K562 (cell line): ENCODE data around the gene VSNL1. TPM values are rescaled to one million over a fixed set of nuclear protein-coding genes. Genes with fewer than 3 reads are reported as not detected.

Experiments used
- ATAC-seq: fragments of 200-7000 bp; cut with Tn5 transposase; 3 replicates; pipeline ENCODE4 v1.9.1; 2020; ENCODE audit warnings: moderate library complexity
- BruUV-seq: library from RNA; stranded (reverse); fragments of 400-500 nt; replicated peaks from 2 replicates; lab custom pipeline; 2021; lab: Mats Ljungman, UMichigan
- CTCF ChIA-PET: fragments of 300-600 bp; formaldehyde crosslinking; extraction: SDS; loops from one replicate; lab custom pipeline; 2021; ENCODE audit warnings: low intra/inter-chr PET ratio; lab: Yijun Ruan, JAX
- POLR2A ChIA-PET: fragments of 300-600, 350-650 bp; sonication (Branson Sonifier 250); formaldehyde crosslinking; extraction: SDS; loops from one replicate; lab custom pipeline; 2021; ENCODE audit warnings: antibody characterized with exemption, inconsistent platforms; lab: Yijun Ruan, JAX
- DNase-seq, 4 experiments: peaks; one replicate each; pipeline versions ENCODE4 v3.0.0 to v3.0.0-alpha.2; 2011 to 2018; ENCODE audit warnings: low spot score in 3 of 4, mixed read lengths in 3 of 4; ENCODE audit errors: extremely low read depth in 1 of 4
- FAIRE-seq: peaks from 2 replicates; lab custom pipeline; 2011; peaks lifted over from hg19 to GRCh38; lab: Jason Lieb, UNC
- H2AFZ ChIP-seq: 2 replicates; pipeline ENCODE4 v1.6.0; 2011; ENCODE audit warnings: low read depth, low read length, control low read depth, inconsistent platforms
- H3K27ac ChIP-seq: fragments of 200-600 bp; 3 replicates; pipeline ENCODE4 v1.8.0; 2011; ENCODE audit warnings: low read depth, mild to moderate bottlenecking, control low read depth, inconsistent platforms, low read length, moderate library complexity, mixed read lengths; ENCODE audit errors: extremely low read depth
- H3K27me3 ChIP-seq, 2 experiments: fragments of 300-600 bp in 1 of 2; 2 replicates in 1 of 2; 3 replicates in 1 of 2; pipeline versions ENCODE4 v1.6.0 to v1.8.0; 2011; ENCODE audit warnings: inconsistent platforms in 2 of 2, low read length in 2 of 2, mild to moderate bottlenecking in 1 of 2, mixed read lengths in 1 of 2, moderate library complexity in 1 of 2; ENCODE audit not compliant: control insufficient read depth in 2 of 2, insufficient read depth in 2 of 2
- H3K36me3 ChIP-seq: fragments of 300-600 bp; 3 replicates; pipeline ENCODE4 v1.8.0; 2011; ENCODE audit warnings: mild to moderate bottlenecking, low read length, inconsistent platforms; ENCODE audit not compliant: control insufficient read depth, insufficient read depth
- H3K4me1 ChIP-seq, 2 experiments: fragments of 200-600 bp in 1 of 2; replicated peaks in 1 of 2; 2 replicates in 1 of 2; 3 replicates in 1 of 2; pipeline versions ENCODE4 v1.5.1 to v1.8.0; 2011; ENCODE audit warnings: inconsistent platforms in 2 of 2, low read length in 2 of 2, mild to moderate bottlenecking in 1 of 2, mixed read lengths in 1 of 2, moderate library complexity in 1 of 2; ENCODE audit not compliant: control insufficient read depth in 2 of 2, insufficient read depth in 2 of 2
- H3K4me2 ChIP-seq: 2 replicates; pipeline ENCODE4 v1.6.1; 2011; ENCODE audit warnings: low read length, control low read depth, inconsistent platforms, mixed read lengths; ENCODE audit not compliant: insufficient read depth
- H3K4me3 ChIP-seq: fragments of 200-600 bp; sonication (generic), shearing (Covaris generic); 2 replicates; pipeline ENCODE4 v1.5.1; 2016; ENCODE audit warnings: control low read depth, inconsistent platforms
- H3K79me2 ChIP-seq: fragments of 200-600 bp; 3 replicates; pipeline ENCODE4 v1.8.0; 2011; ENCODE audit warnings: low read length, inconsistent platforms; ENCODE audit not compliant: control insufficient read depth, insufficient read depth
- H3K9ac ChIP-seq, 2 experiments: 2 replicates each; pipeline versions ENCODE4 v1.6.0 to v1.6.1; 2011; ENCODE audit warnings: low read depth in 2 of 2, low read length in 2 of 2, control low read depth in 1 of 2, inconsistent platforms in 1 of 2, mild to moderate bottlenecking in 1 of 2, mixed read lengths in 1 of 2; ENCODE audit not compliant: insufficient read depth in 1 of 2
- H3K9me1 ChIP-seq: one replicate; pipeline ENCODE4 v1.6.0; 2011; ENCODE audit warnings: inconsistent platforms, mild to moderate bottlenecking, low read length, moderate library complexity; ENCODE audit not compliant: control insufficient read depth, insufficient read depth
- H3K9me3 ChIP-seq: replicated peaks from 2 replicates; pipeline ENCODE4 v1.5.1; 2011; ENCODE audit warnings: low read depth, low read length, inconsistent platforms; ENCODE audit not compliant: control insufficient read depth, insufficient read depth
- H4K20me1 ChIP-seq: replicated peaks from 2 replicates; pipeline ENCODE4 v1.6.1; 2011; ENCODE audit warnings: low read length, inconsistent platforms, mixed read lengths; ENCODE audit not compliant: control insufficient read depth, insufficient read depth
- CBX1 ChIP-seq: sonication (generic); IDR thresholded peaks from 2 replicates; pipeline ENCODE4 v1.6.1; 2016; ENCODE audit warnings: antibody characterized with exemption, low read depth, mild to moderate bottlenecking
- CC2D1A ChIP-seq: fragments of 450-650 bp; IDR thresholded peaks from 2 replicates; pipeline ENCODE4 v1.6.1; 2017; ENCODE audit warnings: mild to moderate bottlenecking
- FOXP1 ChIP-seq: sonication (generic); formaldehyde crosslinking; IDR thresholded peaks from 2 replicates; pipeline ENCODE4 v1.8.0; 2022; ENCODE audit warnings: mild to moderate bottlenecking, missing genetic modification reagents
- GABPB1 ChIP-seq: sonication (generic); formaldehyde crosslinking; IDR thresholded peaks from 2 replicates; pipeline ENCODE4 v1.8.0; 2022; ENCODE audit warnings: mild to moderate bottlenecking, missing genetic modification reagents
- STAG1 ChIP-seq: sonication (generic); formaldehyde crosslinking; IDR thresholded peaks from 2 replicates; pipeline ENCODE4 v1.5.0; 2020; ENCODE audit warnings: missing genetic modification reagents, borderline replicate concordance
- in situ Hi-C: fragments of 300-500 bp; cut with MboI; formaldehyde crosslinking; loops from 4 replicates; pipeline ENCODE4 v1.15.0; 2018; ENCODE audit warnings: inconsistent platforms, mixed read lengths
- intact Hi-C: fragments of 100-400 bp; cut with micrococcal nuclease; formaldehyde crosslinking; loops from 2 replicates; pipeline ENCODE4 v1.14.2; 2022
- polyA plus RNA-seq, 8 experiments: library from polyadenylated mRNA; depleted of rRNA in 4 of 8; stranded (reverse) in 5 of 8; unstranded in 3 of 8; fragments of >200 nt; fragmentation: Nextera tagmentation in 2 of 8; fragmentation: Illumina TruSeq in 1 of 8; extraction: Ambion mirVana in 2 of 8; extraction: Trizol in 1 of 8; gene quantifications; 2 replicates each; pipeline versions ENCODE4 v1.2.1 to v1.2.3, GENCODE V29; 2011 to 2014; ENCODE audit warnings: inconsistent platforms in 1 of 8, missing spikeins in 1 of 8
- total RNA-seq, 7 experiments: library from RNA; depleted of rRNA in 6 of 7; stranded (reverse); fragments of >200 nt in 6 of 7; fragmentation: Illumina TruSeq in 2 of 7; extraction: Trizol in 2 of 7; gene quantifications; 2 replicates each; pipeline versions ENCODE4 v1.2.1 to v1.2.3, GENCODE V29; 2011 to 2021; ENCODE audit warnings: low replicate concordance in 1 of 7
- TF ChIP-seq, protein P1 (sequence below): sonication (generic); formaldehyde crosslinking; IDR thresholded peaks from 2 replicates; pipeline ENCODE4 v1.8.0; 2022; ENCODE audit warnings: mild to moderate bottlenecking, missing genetic modification reagents

VSNL1 gene
- total and polyA plus RNA-seq, 9 of the 15 experiments (the other 6 are each of a cell fraction or from before 2014, with no cell fraction given): 0.20 TPM; not detected in 8

DNA sequence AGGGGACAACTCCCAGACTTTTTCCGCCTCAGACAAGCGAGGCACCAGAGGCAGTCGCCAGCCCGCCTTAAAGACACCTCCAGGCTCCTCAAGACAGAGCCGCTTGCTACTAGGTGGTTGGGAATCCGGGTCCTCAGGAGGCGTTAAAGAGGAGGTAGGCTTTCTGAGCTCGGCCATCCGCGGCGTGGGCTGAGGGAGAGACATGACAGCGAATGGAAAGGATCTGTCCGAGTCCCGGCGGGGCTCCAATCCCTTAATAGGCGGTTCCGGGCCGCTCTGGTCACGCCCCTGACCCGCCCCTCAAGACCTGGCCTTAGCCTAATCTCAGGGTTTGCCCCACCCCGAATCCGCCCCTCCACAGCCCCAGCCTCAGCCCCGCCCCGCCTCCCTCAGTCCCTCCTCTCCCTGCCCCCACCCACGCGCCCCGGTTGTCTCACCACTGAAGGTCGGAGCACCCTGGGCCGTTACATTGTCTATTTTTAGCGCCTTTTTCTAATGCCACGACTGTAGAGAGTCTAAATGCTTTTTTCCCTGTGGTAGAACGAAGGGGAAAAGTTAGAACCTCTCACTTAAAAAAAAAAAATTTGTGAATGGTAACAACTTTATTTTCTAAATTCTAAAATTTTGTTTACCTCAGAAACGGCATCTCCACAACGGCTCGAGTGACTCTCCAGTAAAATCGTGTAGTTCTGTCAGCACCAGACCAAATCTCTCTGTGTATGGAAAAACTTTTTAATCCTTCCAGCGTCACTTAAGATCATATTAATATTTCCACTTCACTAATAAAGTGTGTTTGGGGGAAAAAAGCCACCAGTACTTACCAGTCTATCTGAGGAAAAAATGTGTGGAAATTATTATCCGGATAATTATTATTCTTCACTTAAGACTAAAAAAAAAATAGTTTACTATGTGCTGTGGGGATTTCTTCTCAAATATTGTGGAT is 22.0 kb upstream of the VSNL1 start, which contains the start of gene RAD51AP2 (continued):
- TF ChIP-seq, protein P1, sequence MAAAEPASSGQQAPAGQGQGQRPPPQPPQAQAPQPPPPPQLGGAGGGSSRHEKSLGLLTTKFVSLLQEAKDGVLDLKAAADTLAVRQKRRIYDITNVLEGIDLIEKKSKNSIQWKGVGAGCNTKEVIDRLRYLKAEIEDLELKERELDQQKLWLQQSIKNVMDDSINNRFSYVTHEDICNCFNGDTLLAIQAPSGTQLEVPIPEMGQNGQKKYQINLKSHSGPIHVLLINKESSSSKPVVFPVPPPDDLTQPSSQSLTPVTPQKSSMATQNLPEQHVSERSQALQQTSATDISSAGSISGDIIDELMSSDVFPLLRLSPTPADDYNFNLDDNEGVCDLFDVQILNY (CRISPR knock-in tag): no peak
- TF ChIP-seq CC2D1A (no peak), STAG1 (no peak)

DNA sequence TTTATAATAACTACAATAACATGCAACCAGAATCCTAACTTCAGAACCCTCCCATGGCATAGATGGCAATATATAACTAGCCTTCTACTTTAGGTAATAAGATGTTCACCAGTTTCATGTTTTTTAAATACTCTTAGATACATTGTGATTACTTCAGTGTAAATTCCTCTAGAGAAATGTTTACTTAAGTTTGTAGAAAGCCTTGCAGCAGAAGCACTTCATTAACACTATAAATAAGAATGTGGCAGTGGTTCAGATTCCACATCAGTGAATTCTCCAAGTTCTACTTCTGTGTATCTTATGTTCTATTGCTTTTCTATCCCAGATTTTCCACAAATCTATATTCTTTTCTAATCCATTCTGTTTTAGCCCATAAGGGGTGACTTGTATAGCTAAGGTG is 21.0 kb upstream of the VSNL1 start:
- CTCF ChIA-PET: no interaction called here
- peak overlapping the region; percentile 90 for H2AFZ ChIP-seq
- FAIRE-seq (no peak), ATAC-seq (no peak), DNase-seq (no peak)
- no peaks in the 10 kb centered on the region for H3K27me3 ChIP-seq
- no peaks in the 10 kb centered on the region for H3K9me3 ChIP-seq
- peak overlapping the region in 1 of 2 experiments; percentile 75; a peak in 1 of 4 replicates for H3K9ac ChIP-seq
- POLR2A ChIA-PET: no interaction called here
- H3K27ac ChIP-seq: peak overlapping the region; percentile 82; the same call in 1 of the 3 replicates
- H3K4me1 ChIP-seq: peaks cover 3 to 6% of the 10 kb centered on the region in 2 experiments; a peak in 3 of 5 replicates
- H3K36me3 ChIP-seq: no peaks in the 10 kb centered on the region
- H3K79me2 ChIP-seq: no peaks in the 10 kb centered on the region
- BruUV-seq: no TSS peak
- no peaks in the 10 kb centered on the region for H4K20me1 ChIP-seq
- H3K9me1 ChIP-seq: no peaks in the 10 kb centered on the region
- H3K4me3 ChIP-seq: no peak overlapping the region
- H3K4me2 ChIP-seq: no peak overlapping the region
- in situ Hi-C loops (no loop called here), intact Hi-C loops (loop anchor here (5.0 kb wide), 1 partner anchor 123 kb away; no protein-coding TSS in a partner anchor)
- TF ChIP-seq FOXP1 (CRISPR knock-in tag) (no peak), CBX1 (no peak), GABPB1 (CRISPR knock-in tag) (no peak)
- TF ChIP-seq, all 486 proteins: peak for 0
